Mucosa of rectum (tissue), 2 donors: Measurements from ENCODE around the gene CASD1.

Experiments
- H3K27ac ChIP-seq, 2 donors: one replicate each; pipeline ENCODE4 v1.7.0; 2013; ENCODE audit warnings: inconsistent platforms in 2 of 2, low read depth in 2 of 2, low read length in 2 of 2
- H3K27me3 ChIP-seq, 2 donors: one replicate each; pipeline ENCODE4 v1.7.0; 2013; ENCODE audit warnings: low read length in 2 of 2; ENCODE audit not compliant: control insufficient read depth in 2 of 2, insufficient read depth in 2 of 2
- H3K36me3 ChIP-seq, 2 donors: one replicate each; pipeline ENCODE4 v1.7.0; 2013; ENCODE audit warnings: low read length in 2 of 2; ENCODE audit not compliant: control insufficient read depth in 2 of 2, insufficient read depth in 2 of 2
- H3K4me1 ChIP-seq, 2 donors: one replicate each; pipeline ENCODE4 v1.7.0; 2013; ENCODE audit warnings: low read length in 2 of 2, mild to moderate bottlenecking in 1 of 2; ENCODE audit not compliant: control insufficient read depth in 2 of 2, insufficient read depth in 2 of 2
- H3K4me3 ChIP-seq, 2 donors: one replicate each; pipeline ENCODE4 v1.7.0; 2013; ENCODE audit warnings: low read length in 2 of 2
- H3K9ac ChIP-seq, 2 donors: one replicate each; pipeline ENCODE4 v1.7.0; 2013; ENCODE audit warnings: low read length in 2 of 2, low read depth in 1 of 2, mild to moderate bottlenecking in 1 of 2
- H3K9me3 ChIP-seq, 2 donors: one replicate each; pipeline ENCODE4 v1.7.0; 2013; ENCODE audit warnings: low read length in 2 of 2; ENCODE audit not compliant: control insufficient read depth in 2 of 2
- donor health status: healthy.
- donor health status: Normal muscosa, but diverticular disease.

Gene CASD1

GRCh38 chr7:94576316-94576715, 66.7 kb downstream of the CASD1 start:
- Histone ChIP-seq H3K9me3 (peaks cover 4 to 6% of the 10 kb centered on the region in 2 donors), H3K27me3 (no peaks in the 10 kb centered on the region), H3K9ac (no peak overlapping the region), H3K27ac (no peak overlapping the region), H3K4me1 (no peaks in the 10 kb centered on the region), H3K4me3 (no peak overlapping the region), H3K36me3 (peaks cover 0 to 2% of the 10 kb centered on the region in 2 donors)

GRCh38 chr7:94577357-94577756, 67.7 kb downstream of the CASD1 start:
- Histone ChIP-seq H3K4me1 (no peaks in the 10 kb centered on the region), H3K27ac (no peak overlapping the region), H3K36me3 (peaks cover 0 to 2% of the 10 kb centered on the region in 2 donors), H3K27me3 (no peaks in the 10 kb centered on the region), H3K9me3 (peaks cover 4% of the 10 kb centered on the region in 2 donors), H3K4me3 (no peak overlapping the region), H3K9ac (no peak overlapping the region)

GRCh38 chr7:94578614-94579013, 69.0 kb downstream of the CASD1 start:
- no peak overlapping the region for H3K27ac ChIP-seq
- H3K4me3 ChIP-seq, result no peak overlapping the region
- H3K27me3 ChIP-seq, result no peaks in the 10 kb centered on the region
- H3K4me1 ChIP-seq, result no peaks in the 10 kb centered on the region
- no peak overlapping the region for H3K9ac ChIP-seq
- H3K36me3 ChIP-seq, result peaks cover 0 to 2% of the 10 kb centered on the region in 2 donors
- peaks cover 0 to 4% of the 10 kb centered on the region in 2 donors for H3K9me3 ChIP-seq

GRCh38 chr7:94579470-94579869, 69.9 kb downstream of the CASD1 start:
- H3K36me3 ChIP-seq, result peaks cover 0 to 2% of the 10 kb centered on the region in 2 donors
- no peaks in the 10 kb centered on the region for H3K27me3 ChIP-seq
- H3K4me3 ChIP-seq, result no peak overlapping the region
- no peaks in the 10 kb centered on the region for H3K4me1 ChIP-seq
- H3K9me3 ChIP-seq, result peaks cover 0 to 4% of the 10 kb centered on the region in 2 donors
- H3K9ac ChIP-seq, result no peak overlapping the region
- no peak overlapping the region for H3K27ac ChIP-seq

GRCh38 chr7:94580601-94581000, 71.0 kb downstream of the CASD1 start:
- Histone ChIP-seq H3K36me3 (peaks cover 0 to 2% of the 10 kb centered on the region in 2 donors), H3K27me3 (no peaks in the 10 kb centered on the region), H3K9me3 (no peaks in the 10 kb centered on the region), H3K4me1 (no peaks in the 10 kb centered on the region), H3K9ac (no peak overlapping the region), H3K4me3 (no peak overlapping the region), H3K27ac (no peak overlapping the region)

GRCh38 chr7:94584113-94584512, 74.5 kb downstream of the CASD1 start:
- Histone ChIP-seq H3K9ac (no peak overlapping the region), H3K4me1 (no peaks in the 10 kb centered on the region), H3K36me3 (peaks cover 0 to under 1% of the 10 kb centered on the region in 2 donors), H3K27ac (no peak overlapping the region), H3K4me3 (no peak overlapping the region), H3K9me3 (no peaks in the 10 kb centered on the region), H3K27me3 (no peaks in the 10 kb centered on the region)

- Histone ChIP-seq H3K27ac (no peak overlapping the region), H3K9ac (no peak overlapping the region)
Observed at GRCh38 chr7:94588075-94588474, 78.5 kb downstream of the CASD1 start.

GRCh38 chr7:94590526-94591162, 81.0 kb downstream of the CASD1 start:
- Histone ChIP-seq H3K9me3 (no peaks in the 10 kb centered on the region), H3K27ac (no peak overlapping the region), H3K4me3 (no peak overlapping the region), H3K9ac (no peak overlapping the region), H3K27me3 (no peaks in the 10 kb centered on the region), H3K36me3 (peaks cover 0 to 3% of the 10 kb centered on the region in 2 donors), H3K4me1 (peaks cover 0 to 2% of the 10 kb centered on the region in 2 donors)

More at GRCh38 chr7:94588075-94588474, 78.5 kb downstream of the CASD1 start:
- H3K4me1 ChIP-seq, result no peaks in the 10 kb centered on the region
- no peaks in the 10 kb centered on the region for H3K9me3 ChIP-seq
- no peak overlapping the region for H3K4me3 ChIP-seq
- H3K36me3 ChIP-seq, result peaks cover 0 to 3% of the 10 kb centered on the region in 2 donors
- no peaks in the 10 kb centered on the region for H3K27me3 ChIP-seq

- no peaks in the 10 kb centered on the region for H3K9me3 ChIP-seq
- H3K36me3 ChIP-seq, result peaks cover 0 to 3% of the 10 kb centered on the region in 2 donors
- H3K4me1 ChIP-seq, result peaks cover 0 to 2% of the 10 kb centered on the region in 2 donors
- no peak overlapping the region for H3K4me3 ChIP-seq
- no peaks in the 10 kb centered on the region for H3K27me3 ChIP-seq
- no peak overlapping the region for H3K27ac ChIP-seq
- no peak overlapping the region for H3K9ac ChIP-seq
Observed at GRCh38 chr7:94591176-94591575, 81.6 kb downstream of the CASD1 start.

GRCh38 chr7:94594882-94595281, 85.3 kb downstream of the CASD1 start:
- H3K27ac ChIP-seq, result no peak overlapping the region
- H3K27me3 ChIP-seq, result no peaks in the 10 kb centered on the region
- no peak overlapping the region for H3K9ac ChIP-seq
- no peaks in the 10 kb centered on the region for H3K36me3 ChIP-seq
- no peaks in the 10 kb centered on the region for H3K9me3 ChIP-seq
- H3K4me1 ChIP-seq, result peaks cover 0 to 2% of the 10 kb centered on the region in 2 donors
- H3K4me3 ChIP-seq, result no peak overlapping the region
